HCT116 (cell line): ENCODE measurements around the gene MARCKSL1. TPM values are rescaled to one million over a fixed set of nuclear protein-coding genes. Genes with fewer than 3 reads are reported as not detected.

Experiments used
- ATAC-seq: fragments of 200-7000 bp; cut with Tn5 transposase; 2 replicates; pipeline ENCODE4 v1.9.1; 2020; ENCODE audit warnings: mild to moderate bottlenecking, moderate library complexity
- BruUV-seq: library from RNA; stranded (reverse); fragments of 400-500 nt; replicated peaks from 2 replicates; lab custom pipeline; 2021; lab: Mats Ljungman, UMichigan
- CTCF ChIA-PET: fragments of 300-600 bp; sonication (Branson Sonifier 250); formaldehyde crosslinking; loops from one replicate; lab custom pipeline; 2021; ENCODE audit warnings: antibody characterized with exemption; lab: Charles Lee
- POLR2A ChIA-PET: fragments of 300-600, 350-600 bp; sonication (Branson Sonifier 250); formaldehyde crosslinking; loops from one replicate; lab custom pipeline; 2021; ENCODE audit warnings: antibody characterized with exemption; lab: Charles Lee
- RAD21 ChIA-PET, 2 experiments: fragments of 300-600 bp; sonication (Branson Sonifier 250); formaldehyde crosslinking; loops; one replicate each; lab custom pipeline; 2023; ENCODE audit warnings: low total read pairs in 2 of 2; ENCODE audit not compliant: uncharacterized antibody in 2 of 2, unreplicated experiment in 2 of 2, low non-redundant PET in 1 of 2; lab: Charles Lee
- DNase-seq: peaks from one replicate; pipeline ENCODE4 v3.0.0-alpha.2; 2010; ENCODE audit warnings: low read depth, low spot score
- H2AFZ ChIP-seq: fragments of 200-600 bp; shearing (Covaris generic), sonication (generic); 2 replicates; pipeline ENCODE4 v1.6.1; 2017; ENCODE audit warnings: low read depth, mixed run types, mixed read lengths, antibody characterized with exemption, low read length; ENCODE audit not compliant: poor library complexity, severe bottlenecking
- H3K27ac ChIP-seq: 2 replicates; pipeline ENCODE4 v1.5.1; 2012; ENCODE audit warnings: low read depth, low read length
- H3K27me3 ChIP-seq: fragments of 200-600 bp; sonication (generic); 2 replicates; pipeline ENCODE4 v1.6.1; 2016; ENCODE audit warnings: mixed run types, low read length, mixed read lengths; ENCODE audit not compliant: insufficient read depth
- H3K36me3 ChIP-seq, 2 experiments: fragments of 200-500 bp in 1 of 2; fragments of 200-600 bp in 1 of 2; sonication (Bioruptor generic) in 1 of 2; sonication (generic) in 1 of 2; 2 replicates each; pipeline versions ENCODE4 v1.5.1 to v1.6.1; 2014 to 2016; ENCODE audit warnings: low read length in 2 of 2, inconsistent platforms in 1 of 2, mixed read lengths in 1 of 2, mixed run types in 1 of 2; ENCODE audit not compliant: insufficient read depth in 2 of 2, control insufficient read depth in 1 of 2
- H3K4me1 ChIP-seq, 2 experiments: fragments of 200-600 bp in 1 of 2; sonication (generic) in 1 of 2; 2 replicates each; pipeline versions ENCODE4 v1.5.1 to v1.6.1; 2012 to 2017; ENCODE audit warnings: low read length in 2 of 2, inconsistent platforms in 1 of 2, mild to moderate bottlenecking in 1 of 2, mixed read lengths in 1 of 2, mixed run types in 1 of 2, moderate library complexity in 1 of 2; ENCODE audit not compliant: insufficient read depth in 2 of 2, control insufficient read depth in 1 of 2
- H3K4me2 ChIP-seq: fragments of 200-600 bp; sonication (generic); 2 replicates; pipeline ENCODE4 v1.6.1; 2017; ENCODE audit warnings: mixed run types, low read length, mixed read lengths
- H3K4me3 ChIP-seq, 2 experiments: fragments of 200-600 bp in 1 of 2; sonication (generic) in 1 of 2; replicated peaks in 1 of 2; 2 replicates each; pipeline ENCODE4 v1.5.1; 2011 to 2016; ENCODE audit warnings: low read length in 2 of 2, control low read depth in 1 of 2, low read depth in 1 of 2, mild to moderate bottlenecking in 1 of 2, mixed read lengths in 1 of 2, mixed run types in 1 of 2
- H3K79me2 ChIP-seq: fragments of 200-600 bp; sonication (generic); 2 replicates; pipeline ENCODE4 v1.6.1; 2017; ENCODE audit warnings: mild to moderate bottlenecking, mixed run types, low read length, moderate library complexity, mixed read lengths; ENCODE audit not compliant: insufficient read depth
- H3K9ac ChIP-seq: fragments of 200-600 bp; sonication (generic); 2 replicates; pipeline ENCODE4 v1.6.1; 2016; ENCODE audit warnings: low read length, mixed read lengths
- H3K9me2 ChIP-seq: fragments of 200-600 bp; sonication (generic), shearing (Covaris generic); 2 replicates; pipeline ENCODE4 v1.6.1; 2017; ENCODE audit warnings: mixed run types, mild to moderate bottlenecking, moderate library complexity; ENCODE audit not compliant: insufficient read depth
- H3K9me3 ChIP-seq, 2 experiments: fragments of 200-500 bp in 1 of 2; fragments of 200-600 bp in 1 of 2; sonication (Bioruptor generic) in 1 of 2; sonication (generic) in 1 of 2; 2 replicates each; pipeline ENCODE4 v1.6.1; 2014 to 2017; ENCODE audit warnings: low read length in 2 of 2, mixed read lengths in 2 of 2, inconsistent platforms in 1 of 2, low read depth in 1 of 2, mild to moderate bottlenecking in 1 of 2, mixed run types in 1 of 2, moderate library complexity in 1 of 2; ENCODE audit not compliant: control insufficient read depth in 1 of 2, insufficient read depth in 1 of 2
- H4K20me1 ChIP-seq: fragments of 200-600 bp; sonication (generic), shearing (Covaris generic); 2 replicates; pipeline ENCODE4 v1.6.1; 2017; ENCODE audit warnings: mixed run types, mild to moderate bottlenecking, moderate library complexity; ENCODE audit not compliant: insufficient read depth
- CEBPB ChIP-seq: IDR thresholded peaks from 2 replicates; pipeline ENCODE4 v1.6.1; 2012; ENCODE audit warnings: low read depth
- EGR1 ChIP-seq: IDR thresholded peaks from 2 replicates; pipeline ENCODE4 v1.6.1; 2012; ENCODE audit warnings: low read depth
- ELF1 ChIP-seq: IDR thresholded peaks from 2 replicates; pipeline ENCODE4 v1.6.1; 2012; ENCODE audit warnings: low read depth, borderline replicate concordance
- EZH2 ChIP-seq: fragments of 200-600 bp; sonication (generic); IDR thresholded peaks from 2 replicates; pipeline ENCODE4 v1.6.1; 2017; ENCODE audit warnings: antibody characterized with exemption, mixed run types
- EZH2phosphoT487 ChIP-seq: fragments of 200-600 bp; IDR thresholded peaks from 2 replicates; pipeline ENCODE4 v1.6.1; 2018; ENCODE audit warnings: antibody characterized with exemption, borderline replicate concordance
- JUND ChIP-seq: IDR thresholded peaks from 2 replicates; pipeline ENCODE4 v1.6.1; 2012
- RAD21 ChIP-seq: IDR thresholded peaks from 2 replicates; pipeline ENCODE4 v1.6.1; 2012; ENCODE audit warnings: low read depth, mild to moderate bottlenecking
- SIN3A ChIP-seq: IDR thresholded peaks from 2 replicates; pipeline ENCODE4 v1.6.1; 2012; ENCODE audit warnings: low read depth
- SP1 ChIP-seq: IDR thresholded peaks from 2 replicates; pipeline ENCODE4 v1.6.1; 2012; ENCODE audit warnings: low read depth
- SRF ChIP-seq: IDR thresholded peaks from 2 replicates; pipeline ENCODE4 v1.6.1; 2012; ENCODE audit warnings: low read depth
- ZFX ChIP-seq: fragments of 450-650 bp; IDR thresholded peaks from 2 replicates; pipeline ENCODE4 v1.6.1; 2017
- intact Hi-C: fragments of 100-400 bp; cut with micrococcal nuclease; formaldehyde crosslinking; loops from 2 replicates; pipeline ENCODE4 v1.10.0; 2022
- total RNA-seq: library from RNA; stranded (reverse); gene quantifications from one replicate; pipeline ENCODE4 v1.2.1, GENCODE V29; 2021; ENCODE audit not compliant: unreplicated experiment
- TF ChIP-seq, protein P1 (sequence below), 3 experiments: fragments of 200-600 bp in 1 of 3; sonication (generic) in 1 of 3; IDR thresholded peaks in 2 of 3; conservative IDR thresholded peaks in 1 of 3; 2 replicates each; pipeline ENCODE4 v1.5.1; 2012 to 2017; ENCODE audit warnings: low read depth in 2 of 3, low read length in 2 of 3, antibody characterized with exemption in 1 of 3, borderline replicate concordance in 1 of 3, control low read depth in 1 of 3, mild to moderate bottlenecking in 1 of 3, mixed read lengths in 1 of 3, mixed run types in 1 of 3, moderate library complexity in 1 of 3; ENCODE audit not compliant: insufficient read depth in 1 of 3
- TF ChIP-seq, protein P2 (sequence below): IDR thresholded peaks from 2 replicates; pipeline ENCODE4 v1.6.1; 2012
- TF ChIP-seq, protein P3 (sequence below): IDR thresholded peaks from 2 replicates; pipeline ENCODE4 v1.6.1; 2011; ENCODE audit warnings: mild to moderate bottlenecking, low read length, moderate library complexity; ENCODE audit not compliant: insufficient replicate concordance; ENCODE audit errors: extremely low read depth
- TF ChIP-seq, protein P4 (sequence below): IDR thresholded peaks from 2 replicates; pipeline ENCODE4 v1.6.1; 2012

The MARCKSL1 gene
- total RNA-seq, 1 experiment from 2014 or later = 127 TPM

DNA sequence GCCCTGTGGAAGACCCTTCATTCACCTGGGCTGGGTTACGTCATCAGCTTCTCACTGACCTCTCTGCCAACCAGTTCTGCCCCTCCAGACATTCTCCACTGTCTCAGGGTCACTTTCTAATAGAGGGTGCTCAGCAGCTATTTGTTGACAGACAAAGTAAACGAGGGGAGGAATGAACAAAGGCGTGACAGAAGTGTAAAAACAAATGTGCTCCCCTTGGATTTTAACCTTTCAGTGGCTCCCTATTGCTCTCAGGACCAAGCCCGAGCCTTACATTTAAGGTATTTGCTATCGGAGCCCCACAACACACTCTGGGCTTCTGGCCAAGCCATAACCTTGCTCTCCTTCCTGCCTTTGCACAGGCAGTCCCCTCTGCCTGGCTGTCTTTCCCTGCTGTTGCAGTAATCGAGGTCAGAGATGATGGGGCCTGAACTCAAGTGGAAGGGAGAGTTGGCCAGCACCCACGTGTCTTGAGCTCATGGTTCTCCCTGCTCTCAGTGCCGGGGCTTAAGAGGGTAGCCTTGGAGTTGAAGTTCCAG lies 9.3 kb upstream of the MARCKSL1 start:
- H3K4me2 ChIP-seq = no peak overlapping the region
- ChIA-PET RAD21 (no interaction called here), POLR2A (interaction anchor here (3.3 kb wide), 1 partner anchor 9 kb away, joined by 22 read pairs; the partner anchor contains the start of gene MARCKSL1), CTCF (no interaction called here)
- no peak for ATAC-seq
- no peaks in the 10 kb centered on the region for H3K36me3 ChIP-seq
- intact Hi-C loops = no loop called here
- H3K4me3 ChIP-seq = no peak overlapping the region
- H3K9ac ChIP-seq = no peak overlapping the region
- no peaks in the 10 kb centered on the region for H3K79me2 ChIP-seq
- DNase-seq = no peak
- H3K9me3 ChIP-seq = no peaks in the 10 kb centered on the region
- H2AFZ ChIP-seq = no peak overlapping the region
- no peaks in the 10 kb centered on the region for H3K27me3 ChIP-seq
- no TSS peak for BruUV-seq
- TF ChIP-seq SIN3A = no peak
- no peak for TF ChIP-seq ELF1
- TF ChIP-seq, protein P1, sequence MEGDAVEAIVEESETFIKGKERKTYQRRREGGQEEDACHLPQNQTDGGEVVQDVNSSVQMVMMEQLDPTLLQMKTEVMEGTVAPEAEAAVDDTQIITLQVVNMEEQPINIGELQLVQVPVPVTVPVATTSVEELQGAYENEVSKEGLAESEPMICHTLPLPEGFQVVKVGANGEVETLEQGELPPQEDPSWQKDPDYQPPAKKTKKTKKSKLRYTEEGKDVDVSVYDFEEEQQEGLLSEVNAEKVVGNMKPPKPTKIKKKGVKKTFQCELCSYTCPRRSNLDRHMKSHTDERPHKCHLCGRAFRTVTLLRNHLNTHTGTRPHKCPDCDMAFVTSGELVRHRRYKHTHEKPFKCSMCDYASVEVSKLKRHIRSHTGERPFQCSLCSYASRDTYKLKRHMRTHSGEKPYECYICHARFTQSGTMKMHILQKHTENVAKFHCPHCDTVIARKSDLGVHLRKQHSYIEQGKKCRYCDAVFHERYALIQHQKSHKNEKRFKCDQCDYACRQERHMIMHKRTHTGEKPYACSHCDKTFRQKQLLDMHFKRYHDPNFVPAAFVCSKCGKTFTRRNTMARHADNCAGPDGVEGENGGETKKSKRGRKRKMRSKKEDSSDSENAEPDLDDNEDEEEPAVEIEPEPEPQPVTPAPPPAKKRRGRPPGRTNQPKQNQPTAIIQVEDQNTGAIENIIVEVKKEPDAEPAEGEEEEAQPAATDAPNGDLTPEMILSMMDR (IDR thresholded peaks at IDR 0.05 in 2 of 3, conservative IDR thresholded peaks at IDR 0.05 in 1 of 3; ENCODE audit: borderline replicate concordance in 1 of 3, insufficient read depth in 1 of 3, low read depth in 2 of 3, low read length in 2 of 3) = no peak
- no peak for TF ChIP-seq SP1
- no peak for TF ChIP-seq CEBPB
- TF ChIP-seq, protein P2, sequence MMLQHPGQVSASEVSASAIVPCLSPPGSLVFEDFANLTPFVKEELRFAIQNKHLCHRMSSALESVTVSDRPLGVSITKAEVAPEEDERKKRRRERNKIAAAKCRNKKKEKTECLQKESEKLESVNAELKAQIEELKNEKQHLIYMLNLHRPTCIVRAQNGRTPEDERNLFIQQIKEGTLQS = no peak
- TF ChIP-seq EZH2 = no peak
- TF ChIP-seq JUND = no peak
- TF ChIP-seq EZH2phosphoT487 = no peak
- TF ChIP-seq RAD21 = no peak
- TF ChIP-seq, protein P3, sequence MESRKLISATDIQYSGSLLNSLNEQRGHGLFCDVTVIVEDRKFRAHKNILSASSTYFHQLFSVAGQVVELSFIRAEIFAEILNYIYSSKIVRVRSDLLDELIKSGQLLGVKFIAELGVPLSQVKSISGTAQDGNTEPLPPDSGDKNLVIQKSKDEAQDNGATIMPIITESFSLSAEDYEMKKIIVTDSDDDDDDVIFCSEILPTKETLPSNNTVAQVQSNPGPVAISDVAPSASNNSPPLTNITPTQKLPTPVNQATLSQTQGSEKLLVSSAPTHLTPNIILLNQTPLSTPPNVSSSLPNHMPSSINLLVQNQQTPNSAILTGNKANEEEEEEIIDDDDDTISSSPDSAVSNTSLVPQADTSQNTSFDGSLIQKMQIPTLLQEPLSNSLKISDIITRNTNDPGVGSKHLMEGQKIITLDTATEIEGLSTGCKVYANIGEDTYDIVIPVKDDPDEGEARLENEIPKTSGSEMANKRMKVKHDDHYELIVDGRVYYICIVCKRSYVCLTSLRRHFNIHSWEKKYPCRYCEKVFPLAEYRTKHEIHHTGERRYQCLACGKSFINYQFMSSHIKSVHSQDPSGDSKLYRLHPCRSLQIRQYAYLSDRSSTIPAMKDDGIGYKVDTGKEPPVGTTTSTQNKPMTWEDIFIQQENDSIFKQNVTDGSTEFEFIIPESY = no peak
- TF ChIP-seq, protein P4, sequence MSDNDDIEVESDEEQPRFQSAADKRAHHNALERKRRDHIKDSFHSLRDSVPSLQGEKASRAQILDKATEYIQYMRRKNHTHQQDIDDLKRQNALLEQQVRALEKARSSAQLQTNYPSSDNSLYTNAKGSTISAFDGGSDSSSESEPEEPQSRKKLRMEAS = no peak
- TF ChIP-seq ZFX = no peak
- TF ChIP-seq SRF = no peak
- no peak for TF ChIP-seq EGR1
- H3K27ac ChIP-seq = no peak overlapping the region
- no peaks in the 10 kb centered on the region for H3K9me2 ChIP-seq
- no peaks in the 10 kb centered on the region for H3K4me1 ChIP-seq
- H4K20me1 ChIP-seq = no peaks in the 10 kb centered on the region
